ENCODE data around the gene RFX3. TPM values are rescaled to one million over a fixed set of nuclear protein-coding genes. Genes with fewer than 3 reads are reported as not detected.

Gene RFX3
- total and polyA plus RNA-seq, 3 donors from 2014 or later = 29.7 to 45.3 (median 30.7) TPM

- no peaks in the 10 kb centered on the region for H3K27me3 ChIP-seq
- no peaks in the 10 kb centered on the region for H3K9me3 ChIP-seq
- H3K4me1 ChIP-seq = no peaks in the 10 kb centered on the region
- WGBS, 2 donors = 90 to 92% methylated on average over 3 of the region's 3 CpGs
- intact Hi-C loops (cut with DNase I; ENCODE audit: low total_unique reads) = no loop called here
- H3K27ac ChIP-seq = no peak overlapping the region
- no peaks in the 10 kb centered on the region for H3K36me3 ChIP-seq (ENCODE audit: low read depth, missing control alignments)
- no peak overlapping the region for H3K4me3 ChIP-seq
- TF ChIP-seq CTCF (IDR thresholded peaks at IDR 0.05) (no peak), POLR2A (IDR thresholded peaks at IDR 0.05) (no peak)
- no peak for DNase-seq
Measured at GRCh38 chr9:3480353-3480655, 45.5 kb downstream of the RFX3 start.

DNA sequence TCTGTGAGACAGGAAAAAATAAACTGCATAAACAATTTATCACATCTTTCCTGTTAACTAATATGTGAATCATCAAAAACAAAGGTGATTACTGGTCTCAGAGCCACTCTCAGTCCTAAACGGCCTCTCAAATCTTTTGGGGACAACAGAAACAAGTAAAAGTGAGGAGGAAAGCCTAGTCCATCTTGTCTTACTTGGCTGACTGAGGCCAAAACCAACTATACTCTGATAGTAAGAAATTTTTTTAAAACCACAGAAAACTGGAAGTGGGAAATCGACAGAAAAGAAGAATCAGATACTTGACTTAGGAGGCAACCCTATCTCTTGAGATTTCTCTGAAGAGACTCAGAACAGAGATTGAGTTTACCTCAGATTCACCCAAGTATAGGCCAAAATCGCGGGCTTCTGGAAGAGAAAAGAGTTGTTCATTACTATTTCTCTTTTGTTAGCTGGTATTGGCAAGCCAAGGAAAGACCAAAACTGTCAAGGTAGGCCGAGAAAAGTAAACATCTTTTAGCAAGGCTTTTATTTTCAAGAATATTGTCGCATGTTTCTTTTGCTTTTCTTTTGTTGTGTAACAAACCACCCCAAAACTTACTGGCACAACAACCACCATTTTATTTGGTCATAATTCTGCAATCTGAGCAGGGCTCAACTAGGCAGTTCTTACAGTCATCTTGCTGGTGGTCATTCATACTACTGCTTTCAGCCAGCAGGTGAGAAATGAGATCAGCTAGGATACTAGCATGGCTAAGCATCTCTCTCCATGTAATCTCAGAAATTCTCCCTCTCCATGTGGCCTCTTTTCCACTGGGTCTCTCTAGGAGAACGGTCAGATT lies 46.1 kb downstream of the RFX3 start:
- TF ChIP-seq POLR2A (IDR thresholded peaks at IDR 0.05) (no peak), CTCF (IDR thresholded peaks at IDR 0.05) (no peak)
- Histone ChIP-seq H3K36me3 (ENCODE audit: low read depth, missing control alignments) (no peaks in the 10 kb centered on the region), H3K4me3 (no peak overlapping the region), H3K27ac (no peak overlapping the region), H3K4me1 (no peaks in the 10 kb centered on the region), H3K27me3 (no peaks in the 10 kb centered on the region), H3K9me3 (no peaks in the 10 kb centered on the region)
- 90 to 91% methylated on average over 7 of the region's 7 CpGs for WGBS, 2 donors
- intact Hi-C loops (cut with DNase I; ENCODE audit: low total_unique reads) = no loop called here
- DNase-seq = no peak

GRCh38 chr9:3478549-3478953 lies 47.2 kb downstream of the RFX3 start:
- Histone ChIP-seq H3K27ac (no peak overlapping the region), H3K4me1 (no peaks in the 10 kb centered on the region), H3K9me3 (no peaks in the 10 kb centered on the region), H3K36me3 (ENCODE audit: low read depth, missing control alignments) (no peaks in the 10 kb centered on the region), H3K27me3 (no peaks in the 10 kb centered on the region), H3K4me3 (no peak overlapping the region)
- 89 to 92% methylated on average over 1 of the region's 1 CpG for WGBS, 2 donors
- intact Hi-C loops (cut with DNase I; ENCODE audit: low total_unique reads) = no loop called here
- DNase-seq = no peak
- TF ChIP-seq CTCF (IDR thresholded peaks at IDR 0.05) = no peak
- no peak for TF ChIP-seq POLR2A (IDR thresholded peaks at IDR 0.05)

GRCh38 chr9:3477236-3477834 lies 48.5 kb downstream of the RFX3 start:
- H3K27me3 ChIP-seq = no peaks in the 10 kb centered on the region
- intact Hi-C loops (cut with DNase I; ENCODE audit: low total_unique reads) = no loop called here
- WGBS, 2 donors = 85 to 88% methylated on average over 4 of the region's 4 CpGs
- H3K4me1 ChIP-seq = no peaks in the 10 kb centered on the region
- TF ChIP-seq POLR2A (IDR thresholded peaks at IDR 0.05) (no peak), CTCF (IDR thresholded peaks at IDR 0.05) (no peak)
- no peak overlapping the region for H3K4me3 ChIP-seq
- H3K9me3 ChIP-seq = no peaks in the 10 kb centered on the region
- H3K27ac ChIP-seq = no peak overlapping the region
- no peak for DNase-seq
- H3K36me3 ChIP-seq (ENCODE audit: low read depth, missing control alignments) = no peaks in the 10 kb centered on the region
